Measurements from ENCODE around the gene PATZ1.

The PATZ1 gene

GRCh38 chr22:31282748-31283468, 63.2 kb downstream of the PATZ1 start:
- DNase-seq (ENCODE audit: low read depth in 2 of 2): no peak

- no peak for DNase-seq (ENCODE audit: low read depth in 2 of 2)
Measured at GRCh38 chr22:31281733-31282132, 64.4 kb downstream of the PATZ1 start.

GRCh38 chr22:31279821-31280505, 66.2 kb downstream of the PATZ1 start:
- no peak for DNase-seq (ENCODE audit: low read depth in 2 of 2)

- no peak for DNase-seq (ENCODE audit: low read depth in 2 of 2)
Measured at GRCh38 chr22:31279327-31279669, 66.8 kb downstream of the PATZ1 start.

GRCh38 chr22:31278626-31279326, 67.4 kb downstream of the PATZ1 start:
- DNase-seq (ENCODE audit: low read depth in 2 of 2): no peak

GRCh38 chr22:31278151-31278621, 68.0 kb downstream of the PATZ1 start:
- no peak for DNase-seq (ENCODE audit: low read depth in 2 of 2)

GRCh38 chr22:31277741-31278140, 68.4 kb downstream of the PATZ1 start:
- DNase-seq (ENCODE audit: low read depth in 2 of 2): no peak

- DNase-seq (ENCODE audit: low read depth in 2 of 2): no peak
Measured at GRCh38 chr22:31276426-31277167, 69.5 kb downstream of the PATZ1 start.
